ENCODE results near the gene PRDM10. TPM values are rescaled to one million over a fixed set of nuclear protein-coding genes. Genes with fewer than 3 reads are reported as not detected.

PRDM10 gene
- total RNA-seq, 1 experiment from 2014 or later = 18.9 TPM

- TF ChIP-seq USF2 (CRISPR knock-in tag; IDR thresholded peaks at IDR 0.05) = no peak
- no peak for TF ChIP-seq SOX15 (CRISPR knock-in tag; IDR thresholded peaks at IDR 0.05)
- TF ChIP-seq TEAD1 (CRISPR knock-in tag; IDR thresholded peaks at IDR 0.05) = no peak
- TF ChIP-seq, protein P1, sequence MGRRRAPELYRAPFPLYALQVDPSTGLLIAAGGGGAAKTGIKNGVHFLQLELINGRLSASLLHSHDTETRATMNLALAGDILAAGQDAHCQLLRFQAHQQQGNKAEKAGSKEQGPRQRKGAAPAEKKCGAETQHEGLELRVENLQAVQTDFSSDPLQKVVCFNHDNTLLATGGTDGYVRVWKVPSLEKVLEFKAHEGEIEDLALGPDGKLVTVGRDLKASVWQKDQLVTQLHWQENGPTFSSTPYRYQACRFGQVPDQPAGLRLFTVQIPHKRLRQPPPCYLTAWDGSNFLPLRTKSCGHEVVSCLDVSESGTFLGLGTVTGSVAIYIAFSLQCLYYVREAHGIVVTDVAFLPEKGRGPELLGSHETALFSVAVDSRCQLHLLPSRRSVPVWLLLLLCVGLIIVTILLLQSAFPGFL (CRISPR knock-in tag; IDR thresholded peaks at IDR 0.05; ENCODE audit: borderline replicate concordance) = no peak
- TF ChIP-seq GRHL2 (CRISPR knock-in tag; IDR thresholded peaks at IDR 0.05; ENCODE audit: insufficient replicate concordance, severe bottlenecking) = no peak
- no peak for TF ChIP-seq NFATC4 (CRISPR knock-in tag; IDR thresholded peaks at IDR 0.05)
- no peak for TF ChIP-seq ZBTB21 (CRISPR knock-in tag; IDR thresholded peaks at IDR 0.05; ENCODE audit: borderline replicate concordance)
- TF ChIP-seq, protein P2, sequence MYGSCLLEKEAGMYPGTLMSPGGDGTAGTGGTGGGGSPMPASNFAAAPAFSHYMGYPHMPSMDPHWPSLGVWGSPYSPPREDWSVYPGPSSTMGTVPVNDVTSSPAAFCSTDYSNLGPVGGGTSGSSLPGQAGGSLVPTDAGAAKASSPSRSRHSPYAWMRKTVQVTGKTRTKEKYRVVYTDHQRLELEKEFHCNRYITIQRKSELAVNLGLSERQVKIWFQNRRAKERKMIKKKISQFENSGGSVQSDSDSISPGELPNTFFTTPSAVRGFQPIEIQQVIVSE (CRISPR knock-in tag; IDR thresholded peaks at IDR 0.05; ENCODE audit: borderline replicate concordance) = no peak
- no peak for TF ChIP-seq ZNF121 (CRISPR knock-in tag; IDR thresholded peaks at IDR 0.05)
- TF ChIP-seq USF1 (CRISPR knock-in tag; IDR thresholded peaks at IDR 0.05) = no peak
- no peak for TF ChIP-seq NR2C2 (CRISPR knock-in tag; IDR thresholded peaks at IDR 0.05)
- TF ChIP-seq ESRRA (CRISPR knock-in tag; IDR thresholded peaks at IDR 0.05; ENCODE audit: borderline replicate concordance) = no peak
- TF ChIP-seq HMGA2 (CRISPR knock-in tag; IDR thresholded peaks at IDR 0.05) = no peak
Measured at GRCh38 chr11:129905402-129905801, 97.2 kb downstream of the PRDM10 start (continued).

DNA sequence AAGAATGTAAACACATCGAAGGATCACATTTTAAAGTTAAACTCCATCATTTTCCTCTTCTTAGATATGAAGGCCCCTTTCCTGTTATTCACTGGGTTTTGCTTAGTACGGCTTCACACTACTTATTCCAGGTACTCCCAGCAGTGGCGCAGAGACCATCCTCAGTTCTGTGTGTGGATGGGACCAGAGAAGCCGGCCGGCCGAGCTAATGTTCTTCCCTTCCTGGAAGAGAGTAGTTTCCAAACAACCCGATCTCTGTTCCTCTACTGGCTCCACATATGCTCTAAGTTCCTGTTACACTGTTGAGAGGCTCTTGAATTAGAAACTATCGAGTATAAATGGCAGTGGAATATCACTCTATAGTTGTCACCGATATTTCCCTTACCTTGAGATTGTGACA, 106.6 kb downstream of the PRDM10 start:
- DNase-seq (ENCODE audit: low spot score) = no peak

More for the DNA sequence above, 106.6 kb downstream of the PRDM10 start:
- Mint-ChIP-seq H3K36me3 (peaks cover 42% of the 10 kb centered on the region), H3K27ac (peak overlapping the region; percentile 96), H3K9me3 (peaks cover 10% of the 10 kb centered on the region), H3K27me3 (ENCODE audit: low read depth) (no peaks in the 10 kb centered on the region), H3K4me1 (peaks cover 24% of the 10 kb centered on the region), H3K4me3 (peak overlapping the region; percentile 72)
- TF ChIP-seq ZSCAN18 (CRISPR knock-in tag; IDR thresholded peaks at IDR 0.05) (no peak), ZNF317 (CRISPR knock-in tag; IDR thresholded peaks at IDR 0.05; ENCODE audit: borderline replicate concordance, low read depth) (no peak), RORB (CRISPR knock-in tag; IDR thresholded peaks at IDR 0.05) (no peak), ATF3 (CRISPR knock-in tag; conservative IDR thresholded peaks at IDR 0.05) (no peak)
- TF ChIP-seq, protein P1 (CRISPR knock-in tag; IDR thresholded peaks at IDR 0.05; ENCODE audit: borderline replicate concordance) = no peak
- TF ChIP-seq, protein P3, sequence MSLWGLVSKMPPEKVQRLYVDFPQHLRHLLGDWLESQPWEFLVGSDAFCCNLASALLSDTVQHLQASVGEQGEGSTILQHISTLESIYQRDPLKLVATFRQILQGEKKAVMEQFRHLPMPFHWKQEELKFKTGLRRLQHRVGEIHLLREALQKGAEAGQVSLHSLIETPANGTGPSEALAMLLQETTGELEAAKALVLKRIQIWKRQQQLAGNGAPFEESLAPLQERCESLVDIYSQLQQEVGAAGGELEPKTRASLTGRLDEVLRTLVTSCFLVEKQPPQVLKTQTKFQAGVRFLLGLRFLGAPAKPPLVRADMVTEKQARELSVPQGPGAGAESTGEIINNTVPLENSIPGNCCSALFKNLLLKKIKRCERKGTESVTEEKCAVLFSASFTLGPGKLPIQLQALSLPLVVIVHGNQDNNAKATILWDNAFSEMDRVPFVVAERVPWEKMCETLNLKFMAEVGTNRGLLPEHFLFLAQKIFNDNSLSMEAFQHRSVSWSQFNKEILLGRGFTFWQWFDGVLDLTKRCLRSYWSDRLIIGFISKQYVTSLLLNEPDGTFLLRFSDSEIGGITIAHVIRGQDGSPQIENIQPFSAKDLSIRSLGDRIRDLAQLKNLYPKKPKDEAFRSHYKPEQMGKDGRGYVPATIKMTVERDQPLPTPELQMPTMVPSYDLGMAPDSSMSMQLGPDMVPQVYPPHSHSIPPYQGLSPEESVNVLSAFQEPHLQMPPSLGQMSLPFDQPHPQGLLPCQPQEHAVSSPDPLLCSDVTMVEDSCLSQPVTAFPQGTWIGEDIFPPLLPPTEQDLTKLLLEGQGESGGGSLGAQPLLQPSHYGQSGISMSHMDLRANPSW (CRISPR knock-in tag; conservative IDR thresholded peaks at IDR 0.05; ENCODE audit: low read depth) = no peak
- ChIA-PET POLR2A (interaction anchor here (2.2 kb wide), 1 partner anchor 107 kb away, joined by 8 read pairs; the partner anchor contains the start of gene PRDM10), CTCF (interaction anchor here (0.9 to 1.5 kb wide), 3 partner anchors 15 to 250 kb away, joined by 3 to 12 read pairs (median 11); no protein-coding TSS in a partner anchor)
- peak; percentile 9 for ATAC-seq
